OCI-LY1 (cell line): Measurements from ENCODE around the gene CCND1.

Source experiments
- H2AFZ ChIP-seq: fragments of 200-600 bp; sonication (generic), shearing (Covaris generic); 2 replicates; pipeline ENCODE4 v1.6.0; 2014; ENCODE audit warnings: antibody characterized with exemption, mild to moderate bottlenecking, low read length
- H3F3A ChIP-seq: fragments of 200-600 bp; sonication (generic), shearing (Covaris generic); 2 replicates; pipeline ENCODE4 v1.6.0; 2014; ENCODE audit warnings: mild to moderate bottlenecking, antibody characterized with exemption, low read length, moderate library complexity; ENCODE audit not compliant: insufficient read depth
- H3K27ac ChIP-seq: fragments of 200-600 bp; sonication (generic); 2 replicates; pipeline ENCODE4 v1.5.1; 2014; ENCODE audit warnings: low read length, mixed run types, mild to moderate bottlenecking, low read depth; ENCODE audit not compliant: poor library complexity, severe bottlenecking
- H3K27me3 ChIP-seq: fragments of 200-600 bp; sonication (generic); 2 replicates; pipeline ENCODE4 v1.6.0; 2014; ENCODE audit warnings: antibody characterized with exemption, mild to moderate bottlenecking, low read length, moderate library complexity; ENCODE audit not compliant: insufficient read depth
- H3K36me3 ChIP-seq: fragments of 200-600 bp; sonication (generic); 2 replicates; pipeline ENCODE4 v1.6.1; 2014; ENCODE audit warnings: mild to moderate bottlenecking, antibody characterized with exemption, low read length, moderate library complexity, mixed read lengths; ENCODE audit not compliant: insufficient read depth
- H3K4me1 ChIP-seq: fragments of 200-600 bp; sonication (generic); 2 replicates; pipeline ENCODE4 v1.5.1; 2014; ENCODE audit warnings: mild to moderate bottlenecking, low read length, moderate library complexity; ENCODE audit not compliant: insufficient read depth, severe bottlenecking
- H3K4me2 ChIP-seq: fragments of 200-600 bp; sonication (generic), shearing (Covaris generic); 2 replicates; pipeline ENCODE4 v1.6.1; 2014; ENCODE audit warnings: low read length
- H3K4me3 ChIP-seq: fragments of 200-600 bp; sonication (generic); 2 replicates; pipeline ENCODE4 v1.5.1; 2014; ENCODE audit warnings: low read length, low read depth, mild to moderate bottlenecking, mixed read lengths; ENCODE audit not compliant: poor library complexity, severe bottlenecking
- H3K79me2 ChIP-seq: fragments of 200-600 bp; shearing (Covaris generic); 2 replicates; pipeline ENCODE4 v1.6.1; 2016; ENCODE audit warnings: mixed run types, low read length, mixed read lengths; ENCODE audit not compliant: insufficient read depth
- H3K9ac ChIP-seq: fragments of 200-600 bp; sonication (generic), shearing (Covaris generic); 2 replicates; pipeline ENCODE4 v1.6.1; 2014; ENCODE audit warnings: mild to moderate bottlenecking, low read length, mixed read lengths
- H3K9me2 ChIP-seq: fragments of 200-600 bp; sonication (generic), shearing (Covaris generic); 2 replicates; pipeline ENCODE4 v1.6.1; 2014; ENCODE audit warnings: low read depth, mild to moderate bottlenecking, low read length, mixed read lengths
- H3K9me3 ChIP-seq: fragments of 200-600 bp; shearing (Covaris generic); 2 replicates; pipeline ENCODE4 v1.6.1; 2014; ENCODE audit warnings: low read length, mixed read lengths
- H4K20me1 ChIP-seq: fragments of 200-600 bp; sonication (generic), shearing (Covaris generic); 2 replicates; pipeline ENCODE4 v1.6.0; 2016; ENCODE audit warnings: mild to moderate bottlenecking, low read length; ENCODE audit not compliant: insufficient read depth
- EZH2 ChIP-seq: fragments of 200-600 bp; sonication (generic), shearing (Covaris generic); IDR thresholded peaks from 2 replicates; pipeline ENCODE4 v1.8.0; 2017; ENCODE audit warnings: borderline replicate concordance, mixed run types, mild to moderate bottlenecking, antibody characterized with exemption, low read length, moderate library complexity, mixed read lengths
- TF ChIP-seq, protein P1 (sequence below): fragments of 200-600 bp; sonication (generic), shearing (Covaris generic); IDR thresholded peaks from 2 replicates; pipeline ENCODE4 v1.5.1; 2017; ENCODE audit warnings: mild to moderate bottlenecking, antibody characterized with exemption, low read length, moderate library complexity, mixed read lengths

Gene CCND1

GRCh38 chr11:69624293-69624692 is 16.7 kb upstream of the CCND1 start:
- H3K36me3 ChIP-seq, result no peaks in the 10 kb centered on the region
- no peak overlapping the region for H3K9ac ChIP-seq
- H3K4me3 ChIP-seq, result no peak overlapping the region
- H3K4me1 ChIP-seq, result no peaks in the 10 kb centered on the region
- no peak for TF ChIP-seq EZH2
- TF ChIP-seq, protein P1, sequence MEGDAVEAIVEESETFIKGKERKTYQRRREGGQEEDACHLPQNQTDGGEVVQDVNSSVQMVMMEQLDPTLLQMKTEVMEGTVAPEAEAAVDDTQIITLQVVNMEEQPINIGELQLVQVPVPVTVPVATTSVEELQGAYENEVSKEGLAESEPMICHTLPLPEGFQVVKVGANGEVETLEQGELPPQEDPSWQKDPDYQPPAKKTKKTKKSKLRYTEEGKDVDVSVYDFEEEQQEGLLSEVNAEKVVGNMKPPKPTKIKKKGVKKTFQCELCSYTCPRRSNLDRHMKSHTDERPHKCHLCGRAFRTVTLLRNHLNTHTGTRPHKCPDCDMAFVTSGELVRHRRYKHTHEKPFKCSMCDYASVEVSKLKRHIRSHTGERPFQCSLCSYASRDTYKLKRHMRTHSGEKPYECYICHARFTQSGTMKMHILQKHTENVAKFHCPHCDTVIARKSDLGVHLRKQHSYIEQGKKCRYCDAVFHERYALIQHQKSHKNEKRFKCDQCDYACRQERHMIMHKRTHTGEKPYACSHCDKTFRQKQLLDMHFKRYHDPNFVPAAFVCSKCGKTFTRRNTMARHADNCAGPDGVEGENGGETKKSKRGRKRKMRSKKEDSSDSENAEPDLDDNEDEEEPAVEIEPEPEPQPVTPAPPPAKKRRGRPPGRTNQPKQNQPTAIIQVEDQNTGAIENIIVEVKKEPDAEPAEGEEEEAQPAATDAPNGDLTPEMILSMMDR, result no peak
- no peaks in the 10 kb centered on the region for H3K79me2 ChIP-seq
- H4K20me1 ChIP-seq, result no peaks in the 10 kb centered on the region
- H3K27ac ChIP-seq, result no peak overlapping the region
- H3F3A ChIP-seq, result no peaks in the 10 kb centered on the region
- H3K9me3 ChIP-seq, result no peaks in the 10 kb centered on the region
- no peaks in the 10 kb centered on the region for H3K27me3 ChIP-seq
- H3K4me2 ChIP-seq, result no peak overlapping the region
- no peak overlapping the region for H2AFZ ChIP-seq
- H3K9me2 ChIP-seq, result no peaks in the 10 kb centered on the region

DNA sequence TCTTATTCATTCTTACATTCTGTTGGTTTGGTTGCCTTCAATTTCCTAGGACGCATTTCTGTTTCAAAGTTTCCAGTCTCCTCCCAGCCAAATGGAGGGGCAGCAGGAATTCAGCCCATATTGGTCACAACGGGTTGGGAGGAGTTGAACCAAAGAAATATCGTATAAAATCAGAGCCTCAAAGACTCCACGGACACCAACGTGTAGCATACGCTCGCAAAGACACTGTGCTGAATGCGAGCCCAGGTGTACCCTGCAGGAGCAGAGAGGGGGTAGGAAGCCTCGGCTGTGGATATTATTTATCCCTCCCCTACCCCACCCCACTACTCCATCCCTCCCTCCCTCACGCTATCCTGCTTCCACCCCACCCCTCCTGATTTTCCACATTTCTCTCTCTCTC is 15.5 kb upstream of the CCND1 start:
- no peaks in the 10 kb centered on the region for H3K9me2 ChIP-seq
- no peak overlapping the region for H3K9ac ChIP-seq
- no peak for TF ChIP-seq EZH2
- TF ChIP-seq, protein P1, result no peak

DNA sequence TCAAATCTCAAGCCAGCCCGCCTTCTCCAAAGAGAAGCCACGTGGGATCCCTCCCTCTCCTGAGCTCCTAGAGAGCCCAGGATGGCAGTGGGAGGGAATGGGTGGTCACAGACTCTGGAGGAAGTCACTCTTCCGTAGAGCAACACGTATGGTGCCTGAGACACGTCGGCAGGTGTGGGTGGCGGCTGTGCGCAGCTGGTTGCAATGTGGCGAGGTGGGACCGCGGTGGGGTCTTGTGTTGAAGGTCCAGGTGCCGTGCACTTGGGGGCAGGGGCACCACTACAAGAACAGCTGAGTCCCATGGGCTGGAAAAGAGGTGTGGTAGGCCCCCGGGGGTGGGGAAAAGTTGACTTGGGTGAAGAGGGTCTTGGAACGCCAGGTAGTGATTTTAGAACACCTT is 13.4 kb upstream of the CCND1 start:
- Histone ChIP-seq H3K4me2 (no peak overlapping the region), H3K27ac (no peak overlapping the region), H3K9me2 (no peaks in the 10 kb centered on the region), H3K4me3 (no peak overlapping the region), H3K9ac (no peak overlapping the region), H3K9me3 (no peaks in the 10 kb centered on the region), H4K20me1 (no peaks in the 10 kb centered on the region), H3F3A (no peaks in the 10 kb centered on the region), H3K4me1 (no peaks in the 10 kb centered on the region), H3K27me3 (no peaks in the 10 kb centered on the region), H3K36me3 (no peaks in the 10 kb centered on the region), H2AFZ (no peak overlapping the region), H3K79me2 (no peaks in the 10 kb centered on the region)
- TF ChIP-seq EZH2, result no peak
- TF ChIP-seq, protein P1, result no peak

More for the DNA sequence above, 15.5 kb upstream of the CCND1 start:
- Histone ChIP-seq H3K4me1 (no peaks in the 10 kb centered on the region), H3K27ac (no peak overlapping the region), H3K36me3 (no peaks in the 10 kb centered on the region), H3F3A (no peaks in the 10 kb centered on the region), H2AFZ (no peak overlapping the region), H3K4me2 (no peak overlapping the region), H3K4me3 (no peak overlapping the region), H3K27me3 (no peaks in the 10 kb centered on the region), H4K20me1 (no peaks in the 10 kb centered on the region), H3K9me3 (no peaks in the 10 kb centered on the region), H3K79me2 (no peaks in the 10 kb centered on the region)
